ENCODE results near the gene HIC1. TPM values are rescaled to one million over a fixed set of nuclear protein-coding genes. Genes with fewer than 3 reads are reported as not detected.
"Not testable (repeated sequence)": the region's sequence is repeated elsewhere in the genome, so short reads cannot be mapped to it uniquely, and the experiment has no call there.

The HIC1 gene
- total RNA-seq (ENCODE audit: low replicate concordance): 36.4 and 57.6 TPM in 2 replicates

- peak within 1 kb of the TSS; percentile 72 for H3K4me3 ChIP-seq (ENCODE audit: low read depth, low read length)
- TF ChIP-seq CTCF (IDR thresholded peaks at IDR 0.05; ENCODE audit: insufficient read depth, low read length): peak; percentile 55
- DNase-seq (ENCODE audit: low read depth): peak; percentile 72
Observed at GRCh38 chr17:2054512-2055291, at the start of gene HIC1. Gene HIC1 (plus strand): TSS chr17:2055103. CDS start chr17:2056691, 1,588 bp downstream.

- DNase-seq (ENCODE audit: low read depth): no peak
- no peak overlapping the region for H3K4me3 ChIP-seq (ENCODE audit: low read depth, low read length)
- no peak for TF ChIP-seq CTCF (IDR thresholded peaks at IDR 0.05; ENCODE audit: insufficient read depth, low read length)
Observed at GRCh38 chr17:2008332-2009126, 46.4 kb upstream of the HIC1 start.

- no peak for TF ChIP-seq CTCF (IDR thresholded peaks at IDR 0.05; ENCODE audit: insufficient read depth, low read length)
- DNase-seq (ENCODE audit: low read depth): no peak
- H3K4me3 ChIP-seq (ENCODE audit: low read depth, low read length): no peak overlapping the region
Observed at GRCh38 chr17:2009737-2010136, 45.2 kb upstream of the HIC1 start.

GRCh38 chr17:2011411-2012371 is 43.2 kb upstream of the HIC1 start:
- H3K4me3 ChIP-seq (ENCODE audit: low read depth, low read length): peak overlapping the region; percentile 13
- DNase-seq (ENCODE audit: low read depth): peak; percentile 78
- TF ChIP-seq CTCF (IDR thresholded peaks at IDR 0.05; ENCODE audit: insufficient read depth, low read length): no peak

- no peak for TF ChIP-seq CTCF (IDR thresholded peaks at IDR 0.05; ENCODE audit: insufficient read depth, low read length)
- no peak overlapping the region for H3K4me3 ChIP-seq (ENCODE audit: low read depth, low read length)
- no peak for DNase-seq (ENCODE audit: low read depth)
Observed at GRCh38 chr17:2012499-2012898, 42.4 kb upstream of the HIC1 start.

GRCh38 chr17:2013220-2013993 is 41.5 kb upstream of the HIC1 start:
- not testable (repeated sequence) for H3K4me3 ChIP-seq (ENCODE audit: low read depth, low read length); DNase-seq (ENCODE audit: low read depth)
